GM18951 (cell line): ENCODE results near the gene FAM229A.
"Not testable (repeated sequence)": the region's sequence is repeated elsewhere in the genome, so short reads cannot be mapped to it uniquely, and the experiment has no call there.

Experiments used
- POLR2A ChIP-seq: IDR thresholded peaks from 4 replicates; pipeline ENCODE4 v1.6.1; 2011; ENCODE audit warnings: mild to moderate bottlenecking; ENCODE audit not compliant: insufficient read length, insufficient read depth; ENCODE audit errors: extremely low read depth
- in situ Hi-C: fragments of 300-500 bp; cut with MboI; formaldehyde crosslinking; loops from one replicate; pipeline ENCODE4 v1.12.0; 2022; ENCODE audit warnings: low sequenced_read_pairs, mixed read lengths, inconsistent platforms; ENCODE audit not compliant: unreplicated experiment

Gene FAM229A

GRCh38 chr1:32362474-32363313 lies at the start of gene FAM229A, which contains the start of gene TSSK3:
FAM229A (minus strand) TSS chr1:32362485; CDS start chr1:32362091, 394 bp downstream.
TSSK3 (plus strand) TSS chr1:32362539; CDS start chr1:32362702, 163 bp downstream.
- in situ Hi-C loops, result no loop called here
- TF ChIP-seq POLR2A, result no peak

- no peak for TF ChIP-seq POLR2A
- in situ Hi-C loops, result no loop called here
These were observed 49.0 kb upstream of the FAM229A start for GRCh38 chr1:32411261-32411660.

- in situ Hi-C loops, result no loop called here
- no peak for TF ChIP-seq POLR2A
These were observed 44.4 kb upstream of the FAM229A start for GRCh38 chr1:32406629-32407111.

- no peak for TF ChIP-seq POLR2A
- in situ Hi-C loops, result no loop called here
These were observed 43.6 kb upstream of the FAM229A start for GRCh38 chr1:32405672-32406467.

GRCh38 chr1:32404946-32405345 lies 42.7 kb upstream of the FAM229A start:
- in situ Hi-C loops, result no loop called here
- no peak for TF ChIP-seq POLR2A

GRCh38 chr1:32400876-32401631 lies 38.8 kb upstream of the FAM229A start:
- in situ Hi-C loops, result no loop called here
- no peak for TF ChIP-seq POLR2A

GRCh38 chr1:32399843-32400242 lies 37.6 kb upstream of the FAM229A start:
- TF ChIP-seq POLR2A, result no peak
- in situ Hi-C loops, result no loop called here

GRCh38 chr1:32398401-32398800 lies 36.1 kb upstream of the FAM229A start:
- in situ Hi-C loops, result no loop called here

GRCh38 chr1:32396524-32396923 lies 34.2 kb upstream of the FAM229A start:
- in situ Hi-C loops, result not testable (repeated sequence)

More at GRCh38 chr1:32398401-32398800, 36.1 kb upstream of the FAM229A start:
- TF ChIP-seq POLR2A, result no peak

- TF ChIP-seq POLR2A, result no peak
- in situ Hi-C loops, result no loop called here
These were observed 32.7 kb upstream of the FAM229A start for GRCh38 chr1:32394890-32395432.

- in situ Hi-C loops, result no loop called here
- TF ChIP-seq POLR2A, result peak; percentile 87
These were observed 32.0 kb upstream of the FAM229A start, which contains the start of gene BSDC1 for GRCh38 chr1:32394141-32394889. BSDC1 (minus strand) TSS chr1:32394441; CDS start chr1:32394414, 27 bp downstream.

GRCh38 chr1:32393832-32394140 lies 31.5 kb upstream of the FAM229A start:
- in situ Hi-C loops, result no loop called here
- TF ChIP-seq POLR2A, result no peak

GRCh38 chr1:32393136-32393535 lies 30.9 kb upstream of the FAM229A start:
- no peak for TF ChIP-seq POLR2A
- in situ Hi-C loops, result no loop called here
